ENCODE results near the gene NUTM2F.
"Not testable (repeated sequence)": the region's sequence is repeated elsewhere in the genome, so short reads cannot be mapped to it uniquely, and the experiment has no call there.

- TF ChIP-seq, protein P1, sequence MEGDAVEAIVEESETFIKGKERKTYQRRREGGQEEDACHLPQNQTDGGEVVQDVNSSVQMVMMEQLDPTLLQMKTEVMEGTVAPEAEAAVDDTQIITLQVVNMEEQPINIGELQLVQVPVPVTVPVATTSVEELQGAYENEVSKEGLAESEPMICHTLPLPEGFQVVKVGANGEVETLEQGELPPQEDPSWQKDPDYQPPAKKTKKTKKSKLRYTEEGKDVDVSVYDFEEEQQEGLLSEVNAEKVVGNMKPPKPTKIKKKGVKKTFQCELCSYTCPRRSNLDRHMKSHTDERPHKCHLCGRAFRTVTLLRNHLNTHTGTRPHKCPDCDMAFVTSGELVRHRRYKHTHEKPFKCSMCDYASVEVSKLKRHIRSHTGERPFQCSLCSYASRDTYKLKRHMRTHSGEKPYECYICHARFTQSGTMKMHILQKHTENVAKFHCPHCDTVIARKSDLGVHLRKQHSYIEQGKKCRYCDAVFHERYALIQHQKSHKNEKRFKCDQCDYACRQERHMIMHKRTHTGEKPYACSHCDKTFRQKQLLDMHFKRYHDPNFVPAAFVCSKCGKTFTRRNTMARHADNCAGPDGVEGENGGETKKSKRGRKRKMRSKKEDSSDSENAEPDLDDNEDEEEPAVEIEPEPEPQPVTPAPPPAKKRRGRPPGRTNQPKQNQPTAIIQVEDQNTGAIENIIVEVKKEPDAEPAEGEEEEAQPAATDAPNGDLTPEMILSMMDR (IDR thresholded peaks at IDR 0.05; ENCODE audit: poor library complexity): not testable (repeated sequence)
- TF ChIP-seq EZH2phosphoT487 (IDR thresholded peaks at IDR 0.05; ENCODE audit: low read depth, severe bottlenecking, unreplicated experiment): not testable (repeated sequence)
These were observed 2.9 kb downstream of the NUTM2F start for GRCh38 chr9:94325583-94325982.

All from hepatocyte (in vitro differentiated cells).